OCI-LY7 (cell line): ENCODE measurements around the gene PRPF39.

Source experiments
- CTCF ChIP-seq: fragments of 200-600 bp; sonication (generic); conservative IDR thresholded peaks from 2 replicates; pipeline ENCODE4 v1.5.1; 2014; ENCODE audit warnings: mild to moderate bottlenecking, antibody characterized with exemption, low read length, moderate library complexity, mixed read lengths
- EZH2phosphoT487 ChIP-seq: fragments of 200-600 bp; sonication (generic); IDR thresholded peaks from 2 replicates; pipeline ENCODE4 v1.6.1; 2018; ENCODE audit warnings: low read depth, borderline replicate concordance, mild to moderate bottlenecking, mixed run types, antibody characterized with exemption, low read length, moderate library complexity, mixed read lengths

GRCh38 chr14:45041641-45042040, 42.3 kb upstream of the PRPF39 start:
- TF ChIP-seq CTCF (no peak), EZH2phosphoT487 (no peak)
